ENCODE data around the gene RNLS. TPM values are rescaled to one million over a fixed set of nuclear protein-coding genes. Genes with fewer than 3 reads are reported as not detected.

RNLS gene
- total RNA-seq, 1 experiment from 2014 or later = 8.7 TPM

- Mint-ChIP-seq H3K27me3 (ENCODE audit: low read depth) (no peaks in the 10 kb centered on the region; the same call in 1 of the 2 replicates), H3K36me3 (no peaks in the 10 kb centered on the region), H3K9me3 (peaks cover 20% of the 10 kb centered on the region; the same call in 1 of the 2 replicates), H3K4me3 (no peak overlapping the region), H3K27ac (no peak overlapping the region), H3K4me1 (0 out of 2 replicates have a peak, but pooled peaks cover 5% of the 10 kb centered on the region)
- POLR2A ChIA-PET = no interaction called here
- TF ChIP-seq ZNF121 (CRISPR knock-in tag; IDR thresholded peaks at IDR 0.05) (no peak), ZNF138 (CRISPR knock-in tag; conservative IDR thresholded peaks at IDR 0.05) (no peak), KAT7 (CRISPR knock-in tag; IDR thresholded peaks at IDR 0.05; ENCODE audit: borderline replicate concordance) (no peak), PRRX2 (CRISPR knock-in tag; IDR thresholded peaks at IDR 0.05) (no peak), SOX15 (CRISPR knock-in tag; IDR thresholded peaks at IDR 0.05) (no peak), SP1 (CRISPR knock-in tag; conservative IDR thresholded peaks at IDR 0.05) (no peak), ZNF219 (CRISPR knock-in tag; IDR thresholded peaks at IDR 0.05; ENCODE audit: borderline replicate concordance) (no peak), ZSCAN18 (CRISPR knock-in tag; IDR thresholded peaks at IDR 0.05) (no peak), ERG (CRISPR knock-in tag; IDR thresholded peaks at IDR 0.05) (no peak), E2F4 (CRISPR knock-in tag; IDR thresholded peaks at IDR 0.05; ENCODE audit: borderline replicate concordance, low read depth) (no peak)
- no peak for ATAC-seq
- no peak for DNase-seq (ENCODE audit: low spot score)
- CTCF ChIA-PET = interaction anchor here (1.2 kb wide), 1 partner anchor 41 kb away, joined by 4 read pairs; the partner anchor contains the start of gene RNLS
Measured at GRCh38 chr10:88623835-88624234, 40.7 kb upstream of the RNLS start.

- Mint-ChIP-seq H3K27ac (no peak overlapping the region), H3K4me1 (0 out of 2 replicates have a peak, but pooled peaks cover 5% of the 10 kb centered on the region), H3K9me3 (peaks cover 10% of the 10 kb centered on the region; the same call in 1 of the 2 replicates), H3K4me3 (no peak overlapping the region), H3K36me3 (no peaks in the 10 kb centered on the region), H3K27me3 (ENCODE audit: low read depth) (no peaks in the 10 kb centered on the region)
- ChIA-PET CTCF (interaction anchor here (1.3 kb wide), 1 partner anchor 37 kb away, joined by 5 read pairs; the partner anchor contains the start of gene RNLS), POLR2A (no interaction called here)
- ATAC-seq (no peak), DNase-seq (ENCODE audit: low spot score) (no peak)
- no peak for TF ChIP-seq TP53 (CRISPR knock-in tag; IDR thresholded peaks at IDR 0.05)
- TF ChIP-seq PRRX2 (CRISPR knock-in tag; IDR thresholded peaks at IDR 0.05) = no peak
- TF ChIP-seq ZNF423 (CRISPR knock-in tag; IDR thresholded peaks at IDR 0.05) = no peak
- TF ChIP-seq IRF1 (CRISPR knock-in tag; IDR thresholded peaks at IDR 0.05) = no peak
- no peak for TF ChIP-seq MXD4 (CRISPR knock-in tag; IDR thresholded peaks at IDR 0.05; ENCODE audit: borderline replicate concordance)
- no peak for TF ChIP-seq RORB (CRISPR knock-in tag; IDR thresholded peaks at IDR 0.05)
- TF ChIP-seq SMAD4 (CRISPR knock-in tag; IDR thresholded peaks at IDR 0.05) = no peak
- no peak for TF ChIP-seq SOX15 (CRISPR knock-in tag; IDR thresholded peaks at IDR 0.05)
- TF ChIP-seq ZNF671 (CRISPR knock-in tag; IDR thresholded peaks at IDR 0.05) = no peak
- no peak for TF ChIP-seq CREM (CRISPR knock-in tag; IDR thresholded peaks at IDR 0.05)
- no peak for TF ChIP-seq TEAD4 (CRISPR knock-in tag; IDR thresholded peaks at IDR 0.05)
- no peak for TF ChIP-seq ZNF219 (CRISPR knock-in tag; IDR thresholded peaks at IDR 0.05; ENCODE audit: borderline replicate concordance)
- TF ChIP-seq ESRRA (CRISPR knock-in tag; IDR thresholded peaks at IDR 0.05; ENCODE audit: borderline replicate concordance) = no peak
- TF ChIP-seq E2F1 (CRISPR knock-in tag; IDR thresholded peaks at IDR 0.05) = no peak
- no peak for TF ChIP-seq AFF4 (CRISPR knock-in tag; IDR thresholded peaks at IDR 0.05; ENCODE audit: borderline replicate concordance)
- TF ChIP-seq ETV6 (CRISPR knock-in tag; IDR thresholded peaks at IDR 0.05) = no peak
- no peak for TF ChIP-seq NFYB (CRISPR knock-in tag; conservative IDR thresholded peaks at IDR 0.05; ENCODE audit: low read depth)
- TF ChIP-seq SP1 (CRISPR knock-in tag; conservative IDR thresholded peaks at IDR 0.05) = no peak
- TF ChIP-seq ZNF512 (CRISPR knock-in tag; IDR thresholded peaks at IDR 0.05; ENCODE audit: borderline replicate concordance) = no peak
Measured at GRCh38 chr10:88620441-88620840, 37.3 kb upstream of the RNLS start.

Measured in WTC11 (cell line).